ENCODE data around the gene ARL2BP. TPM values are rescaled to one million over a fixed set of nuclear protein-coding genes. Genes with fewer than 3 reads are reported as not detected.

Gene ARL2BP
- total and polyA plus RNA-seq, 9 of the 15 experiments (the other 6 are each of a cell fraction or from before 2014, with no cell fraction given): 16.7 to 41.8 (median 27.2) TPM

DNA sequence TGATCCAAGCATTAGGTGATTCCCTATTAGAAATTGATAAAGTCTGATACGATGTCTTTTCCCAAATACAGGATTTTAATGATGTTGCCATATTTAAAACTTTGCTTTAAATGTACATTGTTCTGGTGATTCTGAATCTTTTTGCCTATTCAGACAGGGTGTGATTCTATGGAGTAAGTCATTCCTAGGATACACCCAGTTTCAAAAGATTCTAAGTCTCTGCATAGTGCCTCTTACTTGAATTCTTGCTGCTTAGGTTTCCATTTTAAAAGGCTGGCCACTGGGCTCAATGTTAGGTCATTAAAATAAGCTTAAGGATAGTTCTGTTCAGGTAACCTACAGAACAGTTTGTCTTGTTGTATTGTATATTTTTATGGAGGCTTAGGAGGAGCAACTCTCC lies 22.0 kb upstream of the ARL2BP start (continued):
- TF ChIP-seq, protein P1, sequence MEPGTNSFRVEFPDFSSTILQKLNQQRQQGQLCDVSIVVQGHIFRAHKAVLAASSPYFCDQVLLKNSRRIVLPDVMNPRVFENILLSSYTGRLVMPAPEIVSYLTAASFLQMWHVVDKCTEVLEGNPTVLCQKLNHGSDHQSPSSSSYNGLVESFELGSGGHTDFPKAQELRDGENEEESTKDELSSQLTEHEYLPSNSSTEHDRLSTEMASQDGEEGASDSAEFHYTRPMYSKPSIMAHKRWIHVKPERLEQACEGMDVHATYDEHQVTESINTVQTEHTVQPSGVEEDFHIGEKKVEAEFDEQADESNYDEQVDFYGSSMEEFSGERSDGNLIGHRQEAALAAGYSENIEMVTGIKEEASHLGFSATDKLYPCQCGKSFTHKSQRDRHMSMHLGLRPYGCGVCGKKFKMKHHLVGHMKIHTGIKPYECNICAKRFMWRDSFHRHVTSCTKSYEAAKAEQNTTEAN (CRISPR knock-in tag; IDR thresholded peaks at IDR 0.05): no peak
- no peak for TF ChIP-seq BCOR (IDR thresholded peaks at IDR 0.05)
- TF ChIP-seq JUN (IDR thresholded peaks at IDR 0.05; ENCODE audit: borderline replicate concordance, low read depth, low read length): no peak
- no peak for TF ChIP-seq JUN (CRISPR knock-in tag; IDR thresholded peaks at IDR 0.05; ENCODE audit: borderline replicate concordance)
- no peak for TF ChIP-seq POLR2H (tag; IDR thresholded peaks at IDR 0.05; ENCODE audit: low read depth)
- no peak for TF ChIP-seq CBFB (CRISPR knock-in tag; IDR thresholded peaks at IDR 0.05)
- no peak for TF ChIP-seq ZNF174 (CRISPR knock-in tag; IDR thresholded peaks at IDR 0.05)
- no peak for TF ChIP-seq MAFG (tag; conservative IDR thresholded peaks at IDR 0.05)
- no peak for TF ChIP-seq MYBL2 (IDR thresholded peaks at IDR 0.05; ENCODE audit: low read depth)
- no peak for TF ChIP-seq MYBL2 (CRISPR knock-in tag; IDR thresholded peaks at IDR 0.05; ENCODE audit: borderline replicate concordance)
- TF ChIP-seq RUNX1 (IDR thresholded peaks at IDR 0.05; ENCODE audit: low read depth): no peak
- no peak for TF ChIP-seq NUFIP1 (IDR thresholded peaks at IDR 0.05; ENCODE audit: partially characterized antibody)

Data from K562 (cell line).